ENCODE data around the gene MYH16. TPM values are rescaled to one million over a fixed set of nuclear protein-coding genes. Genes with fewer than 3 reads are reported as not detected.
"Not testable (repeated sequence)": the region's sequence is repeated elsewhere in the genome, so short reads cannot be mapped to it uniquely, and the experiment has no call there.

MYH16 gene
- total and polyA plus RNA-seq, 2 donors (not counting 1 experiment from before 2014, with no cell fraction given), result not detected

DNA sequence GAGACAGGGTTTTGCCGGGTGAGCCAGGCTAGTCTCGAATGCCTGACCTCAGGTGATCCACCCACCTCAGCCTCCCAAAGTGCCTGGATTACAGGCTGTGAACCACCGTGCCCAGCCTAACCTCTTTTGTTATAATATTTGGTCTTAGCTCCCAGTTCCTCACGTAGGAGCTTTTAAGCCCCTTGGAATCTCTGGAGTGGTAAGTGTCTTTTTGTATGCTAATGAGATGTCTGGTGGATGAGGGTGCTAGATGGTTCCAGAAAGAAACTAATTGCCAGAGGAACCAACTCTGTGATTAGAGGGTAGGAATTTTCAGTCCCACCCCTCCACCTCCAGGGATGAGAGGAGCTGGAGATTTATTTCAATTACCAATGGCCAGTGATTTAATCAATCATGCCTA lies 47.7 kb downstream of the MYH16 start:
- TF ChIP-seq EZH2 (IDR thresholded peaks at IDR 0.05; ENCODE audit: borderline replicate concordance, insufficient read depth, low read depth, low read length, poor library complexity, severe bottlenecking), result no peak
- TF ChIP-seq, protein P1, sequence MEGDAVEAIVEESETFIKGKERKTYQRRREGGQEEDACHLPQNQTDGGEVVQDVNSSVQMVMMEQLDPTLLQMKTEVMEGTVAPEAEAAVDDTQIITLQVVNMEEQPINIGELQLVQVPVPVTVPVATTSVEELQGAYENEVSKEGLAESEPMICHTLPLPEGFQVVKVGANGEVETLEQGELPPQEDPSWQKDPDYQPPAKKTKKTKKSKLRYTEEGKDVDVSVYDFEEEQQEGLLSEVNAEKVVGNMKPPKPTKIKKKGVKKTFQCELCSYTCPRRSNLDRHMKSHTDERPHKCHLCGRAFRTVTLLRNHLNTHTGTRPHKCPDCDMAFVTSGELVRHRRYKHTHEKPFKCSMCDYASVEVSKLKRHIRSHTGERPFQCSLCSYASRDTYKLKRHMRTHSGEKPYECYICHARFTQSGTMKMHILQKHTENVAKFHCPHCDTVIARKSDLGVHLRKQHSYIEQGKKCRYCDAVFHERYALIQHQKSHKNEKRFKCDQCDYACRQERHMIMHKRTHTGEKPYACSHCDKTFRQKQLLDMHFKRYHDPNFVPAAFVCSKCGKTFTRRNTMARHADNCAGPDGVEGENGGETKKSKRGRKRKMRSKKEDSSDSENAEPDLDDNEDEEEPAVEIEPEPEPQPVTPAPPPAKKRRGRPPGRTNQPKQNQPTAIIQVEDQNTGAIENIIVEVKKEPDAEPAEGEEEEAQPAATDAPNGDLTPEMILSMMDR (IDR thresholded peaks at IDR 0.05), result no peak
- intact Hi-C loops (cut with micrococcal nuclease), result no loop called here
- no peak for ATAC-seq (ENCODE audit: low read depth)

DNA sequence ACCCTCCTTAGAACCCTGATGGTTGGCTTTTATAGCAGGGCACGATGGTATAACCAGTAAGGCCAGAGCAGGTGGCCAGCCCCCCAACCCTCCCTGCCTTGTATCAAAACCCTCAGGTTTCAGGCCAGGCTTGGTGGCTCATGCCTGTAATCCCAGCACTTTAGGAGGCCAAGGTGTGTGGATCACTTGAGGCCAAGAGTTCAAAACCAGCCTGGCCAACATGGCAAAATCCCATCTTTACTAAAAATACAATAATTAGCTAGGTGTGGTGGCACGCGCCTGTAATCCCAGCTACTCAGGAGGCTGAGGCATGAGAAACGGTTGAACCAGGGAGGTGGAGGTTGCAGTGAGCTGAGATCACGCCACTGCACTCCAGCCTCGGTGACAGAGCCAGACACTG lies 50.0 kb downstream of the MYH16 start:
- DNase-seq; H3K9me3 Mint-ChIP-seq (ENCODE audit: insufficient read depth); POLR2A ChIA-PET; ATAC-seq (ENCODE audit: low read depth); H3K4me3 ChIP-seq (ENCODE audit: control extremely low read depth in 1 of 5, extremely low read depth in 1 of 5, insufficient read depth in 1 of 5, low read depth in 2 of 5, low read length in 4 of 5); H3K4me3 Mint-ChIP-seq; H3K9ac ChIP-seq (ENCODE audit: low read length); H3K27me3 ChIP-seq (replicated peaks in 1 of 4; ENCODE audit: control extremely low read depth in 1 of 4, control insufficient read depth in 3 of 4, insufficient read depth in 4 of 4, low read length in 3 of 4); H3K27ac Mint-ChIP-seq; H3K4me2 ChIP-seq (replicated peaks; ENCODE audit: low read depth, low read length, poor library complexity, severe bottlenecking); H3K27ac ChIP-seq (ENCODE audit: low read length in 2 of 2); intact Hi-C loops (cut with micrococcal nuclease); H3K36me3 ChIP-seq (replicated peaks in 1 of 2; ENCODE audit: control extremely low read depth in 1 of 2, control insufficient read depth in 1 of 2, extremely low read depth in 1 of 2, insufficient read depth in 2 of 2, low read length in 1 of 2); H2AFZ ChIP-seq (ENCODE audit: insufficient read depth, low read depth, low read length, poor library complexity, severe bottlenecking); H3K9me3 ChIP-seq (ENCODE audit: control extremely low read depth in 1 of 3, control insufficient read depth in 2 of 3, insufficient read depth in 1 of 3, low read length in 2 of 3); H3K27me3 Mint-ChIP-seq: not testable (repeated sequence)
- H3K4me1 Mint-ChIP-seq, result peaks cover 11% of the 10 kb centered on the region
- 92% methylated on average over 2 of the region's 6 CpGs for WGBS (ENCODE audit: insufficient coverage)
- CTCF ChIA-PET, result interaction anchor here (1.6 kb wide), 1 partner anchor 10 kb away, joined by 8 read pairs; no protein-coding TSS in a partner anchor
- H3K4me1 ChIP-seq (ENCODE audit: control insufficient read depth in 2 of 2, insufficient read depth in 2 of 2, low read length in 2 of 2), result peaks cover 20 to 23% of the 10 kb centered on the region in 2 donors
- H4K20me1 ChIP-seq (ENCODE audit: control insufficient read depth, insufficient read depth, low read length, poor library complexity, severe bottlenecking), result peaks cover 14% of the 10 kb centered on the region
- peaks cover 29% of the 10 kb centered on the region for H3K79me2 ChIP-seq (ENCODE audit: control insufficient read depth, insufficient read depth, low read length)

More for the DNA sequence above, 47.7 kb downstream of the MYH16 start:
- Histone ChIP-seq H3K27me3 (replicated peaks in 1 of 4; ENCODE audit: control extremely low read depth in 1 of 4, control insufficient read depth in 3 of 4, insufficient read depth in 4 of 4, low read length in 3 of 4) (no peaks in the 10 kb centered on the region), H3K4me2 (replicated peaks; ENCODE audit: low read depth, low read length, poor library complexity, severe bottlenecking) (no peak overlapping the region), H2AFZ (ENCODE audit: insufficient read depth, low read depth, low read length, poor library complexity, severe bottlenecking) (no peak overlapping the region), H3K79me2 (ENCODE audit: control insufficient read depth, insufficient read depth, low read length) (peaks cover 6% of the 10 kb centered on the region), H4K20me1 (ENCODE audit: control insufficient read depth, insufficient read depth, low read length, poor library complexity, severe bottlenecking) (no peaks in the 10 kb centered on the region), H3K4me3 (ENCODE audit: control extremely low read depth in 1 of 5, extremely low read depth in 1 of 5, insufficient read depth in 1 of 5, low read depth in 2 of 5, low read length in 4 of 5) (no peak overlapping the region), H3K4me1 (ENCODE audit: control insufficient read depth in 2 of 2, insufficient read depth in 2 of 2, low read length in 2 of 2) (peaks cover 7% of the 10 kb centered on the region in 2 donors), H3K27ac (ENCODE audit: low read length in 2 of 2) (no peak overlapping the region), H3K9ac (ENCODE audit: low read length) (no peak overlapping the region), H3K9me3 (ENCODE audit: control extremely low read depth in 1 of 3, control insufficient read depth in 2 of 3, insufficient read depth in 1 of 3, low read length in 2 of 3) (no peaks in the 10 kb centered on the region), H3K36me3 (replicated peaks in 1 of 2; ENCODE audit: control extremely low read depth in 1 of 2, control insufficient read depth in 1 of 2, extremely low read depth in 1 of 2, insufficient read depth in 2 of 2, low read length in 1 of 2) (no peaks in the 10 kb centered on the region)
- Mint-ChIP-seq H3K9me3 (ENCODE audit: insufficient read depth) (no peaks in the 10 kb centered on the region), H3K27ac (no peak overlapping the region), H3K4me3 (no peak overlapping the region), H3K27me3 (no peaks in the 10 kb centered on the region), H3K4me1 (no peaks in the 10 kb centered on the region)
- POLR2A ChIA-PET, result interaction anchor here (0.6 kb wide), 1 partner anchor 1005 kb away, joined by 3 read pairs; no protein-coding TSS in a partner anchor
- 95% methylated on average over 2 of the region's 4 CpGs for WGBS (ENCODE audit: insufficient coverage)
- DNase-seq, result no peak
- CTCF ChIA-PET, result interaction anchor here (1.1 kb wide), 1 partner anchor 280 kb away, joined by 3 read pairs; no protein-coding TSS in a partner anchor

Measured in B cell (primary cell).